GM12878 (cell line): ENCODE data around the gene FAM151A.

ENCODE experiments used
- DPF2 ChIP-seq: fragments of 450-650 bp; IDR thresholded peaks from 2 replicates; pipeline ENCODE4 v1.6.1; 2017; ENCODE audit warnings: mild to moderate bottlenecking
- EZH2 ChIP-seq: IDR thresholded peaks from 2 replicates; pipeline ENCODE4 v1.6.1; 2012; ENCODE audit warnings: low read depth, mild to moderate bottlenecking, control low read depth, inconsistent platforms, low read length, borderline replicate concordance; ENCODE audit not compliant: control insufficient read depth
- GABPA ChIP-seq: IDR thresholded peaks from 2 replicates; pipeline ENCODE4 v1.6.1; 2014; ENCODE audit warnings: antibody characterized with exemption, low read depth, mild to moderate bottlenecking, inconsistent platforms
- JUND ChIP-seq: IDR thresholded peaks from 2 replicates; pipeline ENCODE4 v1.6.1; 2012; ENCODE audit warnings: low read depth, mild to moderate bottlenecking, low read length, improper control_type of control experiment, moderate library complexity
- POLR2A ChIP-seq: IDR thresholded peaks from 2 replicates; pipeline ENCODE4 v1.6.1; 2011; ENCODE audit warnings: low read depth, mild to moderate bottlenecking, low read length
- RAD21 ChIP-seq: IDR thresholded peaks from 2 replicates; pipeline ENCODE4 v1.6.1; 2011; ENCODE audit warnings: mild to moderate bottlenecking, low read depth, low read length, moderate library complexity; ENCODE audit not compliant: insufficient read depth
- TAF1 ChIP-seq: IDR thresholded peaks from 2 replicates; pipeline ENCODE4 v1.6.1; 2011; ENCODE audit warnings: mild to moderate bottlenecking, low read depth, low read length, borderline replicate concordance
- WRNIP1 ChIP-seq: IDR thresholded peaks from 2 replicates; pipeline ENCODE4 v1.6.1; 2011; ENCODE audit warnings: low read depth, low read length, improper control_type of control experiment, borderline replicate concordance
- YY1 ChIP-seq: IDR thresholded peaks from 2 replicates; pipeline ENCODE4 v1.6.1; 2011; ENCODE audit warnings: low read depth, mild to moderate bottlenecking, low read length
- ZNF274 ChIP-seq: IDR thresholded peaks from one replicate; pipeline ENCODE4 v1.8.0; 2011; ENCODE audit not compliant: insufficient read length, insufficient read depth
- TF ChIP-seq, protein P1 (sequence below), 3 experiments: IDR thresholded peaks in 2 of 3; conservative IDR thresholded peaks in 1 of 3; 2 replicates each; pipeline ENCODE4 v1.5.1; 2011; ENCODE audit warnings: low read depth in 3 of 3, low read length in 3 of 3, mild to moderate bottlenecking in 3 of 3, control low read depth in 2 of 3, moderate library complexity in 2 of 3, inconsistent platforms in 1 of 3, mixed read lengths in 1 of 3; ENCODE audit not compliant: control insufficient read depth in 2 of 3, insufficient read depth in 1 of 3; ENCODE audit errors: extremely low read depth in 1 of 3
- TF ChIP-seq, protein P2 (sequence below): fragments of 450-650 bp; formaldehyde crosslinking; IDR thresholded peaks from 2 replicates; pipeline ENCODE4 v1.5.0; 2022; ENCODE audit warnings: mild to moderate bottlenecking, missing genetic modification characterization
- TF ChIP-seq, protein P3 (sequence below): IDR thresholded peaks from 2 replicates; pipeline ENCODE4 v1.6.1; 2012; ENCODE audit warnings: mild to moderate bottlenecking, low read depth, low read length

DNA sequence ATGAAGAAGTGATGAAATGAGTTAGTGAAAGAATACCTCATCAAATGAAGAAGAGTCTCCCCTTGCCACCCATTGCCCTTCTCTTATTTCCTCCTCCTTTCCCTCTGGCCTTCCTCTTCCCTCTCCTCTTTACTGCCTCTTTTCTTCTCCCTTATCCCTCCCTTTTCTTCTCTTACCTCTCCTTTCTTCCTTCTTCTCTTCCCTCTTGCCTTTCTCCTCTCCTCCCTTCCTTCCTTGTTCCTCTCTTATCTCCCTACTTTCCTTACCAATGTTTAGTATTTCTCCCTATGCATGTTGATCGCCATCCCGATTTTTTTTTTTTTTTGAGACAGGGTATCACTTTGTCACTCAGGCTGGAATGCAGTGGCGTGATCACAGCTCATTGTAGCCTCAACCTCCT lies 27.1 kb upstream of the FAM151A start:
- TF ChIP-seq POLR2A (no peak), JUND (no peak), WRNIP1 (no peak), RAD21 (no peak), EZH2 (no peak), YY1 (no peak), DPF2 (no peak), GABPA (no peak), ZNF274 (no peak), TAF1 (no peak)
- TF ChIP-seq, protein P1, sequence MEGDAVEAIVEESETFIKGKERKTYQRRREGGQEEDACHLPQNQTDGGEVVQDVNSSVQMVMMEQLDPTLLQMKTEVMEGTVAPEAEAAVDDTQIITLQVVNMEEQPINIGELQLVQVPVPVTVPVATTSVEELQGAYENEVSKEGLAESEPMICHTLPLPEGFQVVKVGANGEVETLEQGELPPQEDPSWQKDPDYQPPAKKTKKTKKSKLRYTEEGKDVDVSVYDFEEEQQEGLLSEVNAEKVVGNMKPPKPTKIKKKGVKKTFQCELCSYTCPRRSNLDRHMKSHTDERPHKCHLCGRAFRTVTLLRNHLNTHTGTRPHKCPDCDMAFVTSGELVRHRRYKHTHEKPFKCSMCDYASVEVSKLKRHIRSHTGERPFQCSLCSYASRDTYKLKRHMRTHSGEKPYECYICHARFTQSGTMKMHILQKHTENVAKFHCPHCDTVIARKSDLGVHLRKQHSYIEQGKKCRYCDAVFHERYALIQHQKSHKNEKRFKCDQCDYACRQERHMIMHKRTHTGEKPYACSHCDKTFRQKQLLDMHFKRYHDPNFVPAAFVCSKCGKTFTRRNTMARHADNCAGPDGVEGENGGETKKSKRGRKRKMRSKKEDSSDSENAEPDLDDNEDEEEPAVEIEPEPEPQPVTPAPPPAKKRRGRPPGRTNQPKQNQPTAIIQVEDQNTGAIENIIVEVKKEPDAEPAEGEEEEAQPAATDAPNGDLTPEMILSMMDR (IDR thresholded peaks at IDR 0.05 in 2 of 3, conservative IDR thresholded peaks at IDR 0.05 in 1 of 3; ENCODE audit: control insufficient read depth in 2 of 3, extremely low read depth in 1 of 3, insufficient read depth in 1 of 3, low read depth in 3 of 3, low read length in 3 of 3): no peak
- TF ChIP-seq, protein P2, sequence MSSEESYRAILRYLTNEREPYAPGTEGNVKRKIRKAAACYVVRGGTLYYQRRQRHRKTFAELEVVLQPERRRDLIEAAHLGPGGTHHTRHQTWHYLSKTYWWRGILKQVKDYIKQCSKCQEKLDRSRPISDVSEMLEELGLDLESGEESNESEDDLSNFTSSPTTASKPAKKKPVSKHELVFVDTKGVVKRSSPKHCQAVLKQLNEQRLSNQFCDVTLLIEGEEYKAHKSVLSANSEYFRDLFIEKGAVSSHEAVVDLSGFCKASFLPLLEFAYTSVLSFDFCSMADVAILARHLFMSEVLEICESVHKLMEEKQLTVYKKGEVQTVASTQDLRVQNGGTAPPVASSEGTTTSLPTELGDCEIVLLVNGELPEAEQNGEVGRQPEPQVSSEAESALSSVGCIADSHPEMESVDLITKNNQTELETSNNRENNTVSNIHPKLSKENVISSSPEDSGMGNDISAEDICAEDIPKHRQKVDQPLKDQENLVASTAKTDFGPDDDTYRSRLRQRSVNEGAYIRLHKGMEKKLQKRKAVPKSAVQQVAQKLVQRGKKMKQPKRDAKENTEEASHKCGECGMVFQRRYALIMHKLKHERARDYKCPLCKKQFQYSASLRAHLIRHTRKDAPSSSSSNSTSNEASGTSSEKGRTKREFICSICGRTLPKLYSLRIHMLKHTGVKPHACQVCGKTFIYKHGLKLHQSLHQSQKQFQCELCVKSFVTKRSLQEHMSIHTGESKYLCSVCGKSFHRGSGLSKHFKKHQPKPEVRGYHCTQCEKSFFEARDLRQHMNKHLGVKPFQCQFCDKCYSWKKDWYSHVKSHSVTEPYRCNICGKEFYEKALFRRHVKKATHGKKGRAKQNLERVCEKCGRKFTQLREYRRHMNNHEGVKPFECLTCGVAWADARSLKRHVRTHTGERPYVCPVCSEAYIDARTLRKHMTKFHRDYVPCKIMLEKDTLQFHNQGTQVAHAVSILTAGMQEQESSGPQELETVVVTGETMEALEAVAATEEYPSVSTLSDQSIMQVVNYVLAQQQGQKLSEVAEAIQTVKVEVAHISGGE: no peak
- TF ChIP-seq, protein P3, sequence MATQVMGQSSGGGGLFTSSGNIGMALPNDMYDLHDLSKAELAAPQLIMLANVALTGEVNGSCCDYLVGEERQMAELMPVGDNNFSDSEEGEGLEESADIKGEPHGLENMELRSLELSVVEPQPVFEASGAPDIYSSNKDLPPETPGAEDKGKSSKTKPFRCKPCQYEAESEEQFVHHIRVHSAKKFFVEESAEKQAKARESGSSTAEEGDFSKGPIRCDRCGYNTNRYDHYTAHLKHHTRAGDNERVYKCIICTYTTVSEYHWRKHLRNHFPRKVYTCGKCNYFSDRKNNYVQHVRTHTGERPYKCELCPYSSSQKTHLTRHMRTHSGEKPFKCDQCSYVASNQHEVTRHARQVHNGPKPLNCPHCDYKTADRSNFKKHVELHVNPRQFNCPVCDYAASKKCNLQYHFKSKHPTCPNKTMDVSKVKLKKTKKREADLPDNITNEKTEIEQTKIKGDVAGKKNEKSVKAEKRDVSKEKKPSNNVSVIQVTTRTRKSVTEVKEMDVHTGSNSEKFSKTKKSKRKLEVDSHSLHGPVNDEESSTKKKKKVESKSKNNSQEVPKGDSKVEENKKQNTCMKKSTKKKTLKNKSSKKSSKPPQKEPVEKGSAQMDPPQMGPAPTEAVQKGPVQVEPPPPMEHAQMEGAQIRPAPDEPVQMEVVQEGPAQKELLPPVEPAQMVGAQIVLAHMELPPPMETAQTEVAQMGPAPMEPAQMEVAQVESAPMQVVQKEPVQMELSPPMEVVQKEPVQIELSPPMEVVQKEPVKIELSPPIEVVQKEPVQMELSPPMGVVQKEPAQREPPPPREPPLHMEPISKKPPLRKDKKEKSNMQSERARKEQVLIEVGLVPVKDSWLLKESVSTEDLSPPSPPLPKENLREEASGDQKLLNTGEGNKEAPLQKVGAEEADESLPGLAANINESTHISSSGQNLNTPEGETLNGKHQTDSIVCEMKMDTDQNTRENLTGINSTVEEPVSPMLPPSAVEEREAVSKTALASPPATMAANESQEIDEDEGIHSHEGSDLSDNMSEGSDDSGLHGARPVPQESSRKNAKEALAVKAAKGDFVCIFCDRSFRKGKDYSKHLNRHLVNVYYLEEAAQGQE: no peak
